K562 (cell line): ENCODE measurements around the gene GOLGA6B.

ENCODE experiments used
- EGR1 ChIP-seq: fragments of 450-650 bp; conservative IDR thresholded peaks from 2 replicates; pipeline ENCODE4 v1.6.1; 2017; ENCODE audit warnings: mild to moderate bottlenecking
- FOXK2 ChIP-seq, 2 experiments: fragments of 450-650 bp; IDR thresholded peaks in 1 of 2; conservative IDR thresholded peaks in 1 of 2; 2 replicates each; pipeline ENCODE4 v1.6.1; 2016; ENCODE audit warnings: low read depth in 2 of 2, mild to moderate bottlenecking in 1 of 2
- POLR2A ChIP-seq: fragments of 450-650 bp; conservative IDR thresholded peaks from 2 replicates; pipeline ENCODE4 v1.6.1; 2016
- RAD21 ChIP-seq, 2 experiments: fragments of 250-450 bp in 1 of 2; fragments of 450-650 bp in 1 of 2; sonication (Bioruptor Pico) in 1 of 2; formaldehyde crosslinking in 1 of 2; IDR thresholded peaks in 1 of 2; conservative IDR thresholded peaks in 1 of 2; 2 replicates each; pipeline versions ENCODE4 v1.4.0 to v1.8.0; 2020 to 2022; ENCODE audit warnings: mild to moderate bottlenecking in 2 of 2, moderate library complexity in 1 of 2
- RFX7 ChIP-seq: fragments of 250-450 bp; sonication (Bioruptor Pico); IDR thresholded peaks from 2 replicates; pipeline ENCODE4 v1.5.1; 2021; ENCODE audit warnings: mild to moderate bottlenecking
- RUNX1 ChIP-seq: sonication (generic); IDR thresholded peaks from 2 replicates; pipeline ENCODE4 v1.6.1; 2016; ENCODE audit warnings: antibody characterized with exemption, low read depth
- TEAD4 ChIP-seq, 2 experiments: sonication (generic) in 1 of 2; formaldehyde crosslinking in 1 of 2; IDR thresholded peaks; 2 replicates each; pipeline versions ENCODE4 v1.6.1 to v1.8.0; 2012 to 2022; ENCODE audit warnings: borderline replicate concordance in 1 of 2, inconsistent platforms in 1 of 2, low read length in 1 of 2, mild to moderate bottlenecking in 1 of 2, missing genetic modification reagents in 1 of 2
- TF ChIP-seq, protein P1 (sequence below), 2 experiments: fragments of 450-650 bp; IDR thresholded peaks; 2 replicates each; pipeline ENCODE4 v1.6.1; 2016
- TF ChIP-seq, protein P2 (sequence below), 3 experiments: IDR thresholded peaks in 2 of 3; conservative IDR thresholded peaks in 1 of 3; 2 replicates each; pipeline ENCODE4 v1.5.1; 2011 to 2012; ENCODE audit warnings: low read length in 3 of 3, mild to moderate bottlenecking in 3 of 3, control low read depth in 2 of 3, improper control_type of control experiment in 1 of 3, inconsistent platforms in 1 of 3, low read depth in 1 of 3, mixed read lengths in 1 of 3, moderate library complexity in 1 of 3; ENCODE audit not compliant: insufficient read depth in 2 of 3
- TF ChIP-seq, protein P3 (sequence below): sonication (generic); formaldehyde crosslinking; IDR thresholded peaks from 2 replicates; pipeline ENCODE4 v1.8.1; 2023; ENCODE audit warnings: mild to moderate bottlenecking, missing genetic modification reagents, moderate library complexity

DNA sequence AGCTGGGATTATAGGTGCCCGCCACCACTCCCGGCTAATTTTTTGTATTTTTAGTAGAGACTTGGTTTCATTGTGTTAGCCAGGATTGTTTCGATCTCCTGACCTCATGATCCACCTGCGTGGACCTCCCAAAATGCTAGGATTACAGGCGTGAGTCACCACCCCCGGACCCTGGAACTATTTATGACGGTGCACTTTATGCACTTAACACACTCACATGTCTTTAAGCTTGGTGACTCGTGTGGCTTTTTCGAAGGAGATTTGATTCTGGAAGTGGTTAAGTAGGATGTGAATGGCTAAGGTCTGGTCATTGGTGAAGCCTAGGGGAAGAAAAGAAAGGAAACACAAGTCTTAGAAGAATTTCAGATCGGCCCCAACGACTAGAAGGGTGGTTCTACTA lies 51.8 kb downstream of the GOLGA6B start:
- peak; percentile 27; the same call in 1 of the 2 replicates for TF ChIP-seq EGR1
- TF ChIP-seq TEAD4 (IDR thresholded peaks at IDR 0.05; ENCODE audit: low read length) = no peak
- no peak for TF ChIP-seq TEAD4 (CRISPR knock-in tag; IDR thresholded peaks at IDR 0.05; ENCODE audit: borderline replicate concordance)
- TF ChIP-seq, protein P1, sequence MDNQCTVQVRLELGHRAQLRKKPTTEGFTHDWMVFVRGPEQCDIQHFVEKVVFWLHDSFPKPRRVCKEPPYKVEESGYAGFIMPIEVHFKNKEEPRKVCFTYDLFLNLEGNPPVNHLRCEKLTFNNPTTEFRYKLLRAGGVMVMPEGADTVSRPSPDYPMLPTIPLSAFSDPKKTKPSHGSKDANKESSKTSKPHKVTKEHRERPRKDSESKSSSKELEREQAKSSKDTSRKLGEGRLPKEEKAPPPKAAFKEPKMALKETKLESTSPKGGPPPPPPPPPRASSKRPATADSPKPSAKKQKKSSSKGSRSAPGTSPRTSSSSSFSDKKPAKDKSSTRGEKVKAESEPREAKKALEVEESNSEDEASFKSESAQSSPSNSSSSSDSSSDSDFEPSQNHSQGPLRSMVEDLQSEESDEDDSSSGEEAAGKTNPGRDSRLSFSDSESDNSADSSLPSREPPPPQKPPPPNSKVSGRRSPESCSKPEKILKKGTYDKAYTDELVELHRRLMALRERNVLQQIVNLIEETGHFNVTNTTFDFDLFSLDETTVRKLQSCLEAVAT (IDR thresholded peaks at IDR 0.05) = no peak
- TF ChIP-seq, protein P2, sequence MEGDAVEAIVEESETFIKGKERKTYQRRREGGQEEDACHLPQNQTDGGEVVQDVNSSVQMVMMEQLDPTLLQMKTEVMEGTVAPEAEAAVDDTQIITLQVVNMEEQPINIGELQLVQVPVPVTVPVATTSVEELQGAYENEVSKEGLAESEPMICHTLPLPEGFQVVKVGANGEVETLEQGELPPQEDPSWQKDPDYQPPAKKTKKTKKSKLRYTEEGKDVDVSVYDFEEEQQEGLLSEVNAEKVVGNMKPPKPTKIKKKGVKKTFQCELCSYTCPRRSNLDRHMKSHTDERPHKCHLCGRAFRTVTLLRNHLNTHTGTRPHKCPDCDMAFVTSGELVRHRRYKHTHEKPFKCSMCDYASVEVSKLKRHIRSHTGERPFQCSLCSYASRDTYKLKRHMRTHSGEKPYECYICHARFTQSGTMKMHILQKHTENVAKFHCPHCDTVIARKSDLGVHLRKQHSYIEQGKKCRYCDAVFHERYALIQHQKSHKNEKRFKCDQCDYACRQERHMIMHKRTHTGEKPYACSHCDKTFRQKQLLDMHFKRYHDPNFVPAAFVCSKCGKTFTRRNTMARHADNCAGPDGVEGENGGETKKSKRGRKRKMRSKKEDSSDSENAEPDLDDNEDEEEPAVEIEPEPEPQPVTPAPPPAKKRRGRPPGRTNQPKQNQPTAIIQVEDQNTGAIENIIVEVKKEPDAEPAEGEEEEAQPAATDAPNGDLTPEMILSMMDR (IDR thresholded peaks at IDR 0.05 in 2 of 3, conservative IDR thresholded peaks at IDR 0.05 in 1 of 3; ENCODE audit: insufficient read depth in 2 of 3, low read depth in 1 of 3, low read length in 3 of 3) = no peak
- no peak for TF ChIP-seq RAD21 (CRISPR knock-in tag; conservative IDR thresholded peaks at IDR 0.05 in 1 of 2, IDR thresholded peaks at IDR 0.05 in 1 of 2)
- no peak for TF ChIP-seq FOXK2 (conservative IDR thresholded peaks at IDR 0.05 in 1 of 2, IDR thresholded peaks at IDR 0.05 in 1 of 2; ENCODE audit: low read depth in 2 of 2)
- TF ChIP-seq RFX7 (CRISPR knock-in tag) = no peak
- TF ChIP-seq, protein P3, sequence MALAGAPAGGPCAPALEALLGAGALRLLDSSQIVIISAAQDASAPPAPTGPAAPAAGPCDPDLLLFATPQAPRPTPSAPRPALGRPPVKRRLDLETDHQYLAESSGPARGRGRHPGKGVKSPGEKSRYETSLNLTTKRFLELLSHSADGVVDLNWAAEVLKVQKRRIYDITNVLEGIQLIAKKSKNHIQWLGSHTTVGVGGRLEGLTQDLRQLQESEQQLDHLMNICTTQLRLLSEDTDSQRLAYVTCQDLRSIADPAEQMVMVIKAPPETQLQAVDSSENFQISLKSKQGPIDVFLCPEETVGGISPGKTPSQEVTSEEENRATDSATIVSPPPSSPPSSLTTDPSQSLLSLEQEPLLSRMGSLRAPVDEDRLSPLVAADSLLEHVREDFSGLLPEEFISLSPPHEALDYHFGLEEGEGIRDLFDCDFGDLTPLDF = no peak
- no peak for TF ChIP-seq POLR2A
- no peak for TF ChIP-seq RUNX1
